ENCODE measurements around the gene TMEM62. TPM values are rescaled to one million over a fixed set of nuclear protein-coding genes. Genes with fewer than 3 reads are reported as not detected.
"Not testable (repeated sequence)": the region's sequence is repeated elsewhere in the genome, so short reads cannot be mapped to it uniquely, and the experiment has no call there.

Gene TMEM62
- total RNA-seq, 2 donors from 2014 or later = 15.7 to 21.4 TPM

DNA sequence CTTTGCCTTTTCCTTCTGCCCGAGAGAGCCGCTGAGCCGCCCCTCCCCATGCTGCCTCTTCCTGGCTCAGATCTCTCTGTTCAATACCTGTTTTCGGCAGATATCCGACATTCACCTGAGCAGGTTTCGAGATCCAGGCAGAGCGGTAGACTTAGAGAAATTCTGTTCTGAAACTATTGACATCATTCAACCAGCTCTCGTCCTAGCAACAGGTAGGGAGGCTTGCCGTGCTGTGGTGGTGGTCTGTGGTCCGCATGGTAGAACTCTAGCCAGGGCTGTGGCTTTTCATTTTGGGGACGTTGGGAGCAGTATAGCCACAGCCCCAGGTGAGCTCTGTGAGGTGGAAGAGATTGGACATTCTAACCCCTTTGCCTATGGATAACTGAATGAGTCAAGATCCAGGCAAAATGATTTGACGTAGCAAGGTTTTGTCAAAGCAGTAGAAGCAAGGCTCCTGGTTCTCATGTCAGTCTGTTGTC, 810 bp downstream of the TMEM62 start:
- ATAC-seq (replicated peaks) = peak; percentile 14
- Mint-ChIP-seq H3K4me3 (peak overlapping the region; percentile 90), H3K4me1 (peaks cover 9% of the 10 kb centered on the region), H3K27ac (peak overlapping the region; percentile 87), H3K9me3 (peaks cover 3% of the 10 kb centered on the region), H3K36me3 (ENCODE audit: low read depth) (peaks cover 38% of the 10 kb centered on the region), H3K27me3 (no peaks in the 10 kb centered on the region)

DNA sequence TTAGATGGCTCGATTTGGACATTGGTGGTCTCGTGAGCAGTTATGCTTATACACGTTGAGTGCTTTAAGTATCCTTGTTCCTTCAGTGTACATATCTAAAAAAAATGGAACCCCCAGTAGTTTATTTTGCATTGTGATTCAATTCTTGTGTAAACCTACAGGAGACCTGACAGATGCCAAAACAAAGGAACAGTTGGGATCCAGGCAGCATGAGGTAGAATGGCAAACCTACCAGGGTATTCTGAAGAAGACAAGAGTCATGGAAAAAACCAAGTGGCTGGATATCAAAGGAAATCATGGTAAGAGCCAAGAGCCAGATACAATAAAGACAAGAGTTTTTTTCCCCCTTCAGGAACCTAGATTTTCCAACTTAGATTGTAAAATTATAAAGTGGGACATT, 2.0 kb downstream of the TMEM62 start:
- Mint-ChIP-seq H3K27ac (no peak overlapping the region), H3K4me1 (peaks cover 9% of the 10 kb centered on the region), H3K27me3 (no peaks in the 10 kb centered on the region), H3K9me3 (no peaks in the 10 kb centered on the region), H3K4me3 (peak overlapping the region; percentile 90), H3K36me3 (ENCODE audit: low read depth) (peaks cover 50% of the 10 kb centered on the region)
- no peak for ATAC-seq (replicated peaks)

DNA sequence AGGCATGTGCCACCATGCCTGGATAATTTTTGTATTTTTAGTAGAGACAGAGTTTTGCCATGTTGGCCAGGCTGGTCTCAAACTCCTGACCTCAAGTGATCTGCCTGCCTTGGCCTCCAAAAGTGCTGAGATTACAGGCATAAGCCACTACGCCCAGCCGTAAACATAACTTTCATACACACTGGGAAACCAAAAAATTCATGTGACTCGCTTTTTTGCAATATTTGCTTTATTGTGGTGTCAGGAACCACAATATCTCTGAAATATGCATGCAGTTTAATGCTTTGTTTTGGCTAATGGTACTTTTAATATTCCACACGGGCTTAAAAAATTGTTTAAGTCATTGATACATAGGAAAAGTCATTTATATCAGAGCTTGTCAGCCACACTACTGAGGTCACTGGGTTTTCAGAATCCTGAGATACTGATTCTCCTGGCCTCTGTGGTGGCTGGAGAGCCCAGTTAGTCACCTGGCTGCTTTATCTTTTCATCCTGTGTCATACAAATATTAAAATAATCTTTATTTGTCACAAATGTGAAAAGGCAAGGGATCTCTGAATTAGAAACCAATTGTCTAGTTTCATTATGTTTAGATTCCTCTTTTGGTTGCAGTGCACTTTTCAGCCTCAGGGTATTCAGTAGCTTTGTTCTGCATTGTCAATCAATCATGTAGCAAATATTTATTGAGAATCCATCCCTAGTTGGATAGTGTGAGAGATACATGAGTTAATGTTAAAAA, 10.0 kb downstream of the TMEM62 start:
- H3K27ac Mint-ChIP-seq = no peak overlapping the region
- no peaks in the 10 kb centered on the region for H3K27me3 Mint-ChIP-seq
- no peak overlapping the region for H3K4me3 Mint-ChIP-seq
- ATAC-seq (replicated peaks) = peak; percentile 52
- peaks cover 64% of the 10 kb centered on the region for H3K36me3 Mint-ChIP-seq (ENCODE audit: low read depth)
- H3K4me1 Mint-ChIP-seq = peaks cover 13% of the 10 kb centered on the region
- H3K9me3 Mint-ChIP-seq = no peaks in the 10 kb centered on the region

DNA sequence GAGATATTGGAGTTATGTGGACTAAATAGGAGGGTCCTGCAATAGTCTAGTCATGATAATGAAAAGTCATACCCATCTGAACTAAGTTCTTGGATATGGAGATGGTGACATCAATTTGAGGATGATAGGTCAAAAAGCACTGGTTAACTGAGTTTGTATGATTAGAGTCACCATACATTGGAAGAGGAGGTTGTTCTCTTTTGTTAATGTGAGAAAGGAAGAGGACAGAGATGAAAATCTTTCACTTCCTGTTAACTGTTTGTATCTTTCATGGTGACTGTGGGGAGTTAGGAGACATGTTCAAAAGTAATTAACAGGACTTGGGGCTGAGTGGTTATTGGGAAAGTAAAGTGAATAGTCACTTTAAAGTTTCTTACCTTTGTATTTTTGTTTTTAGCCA, 11.1 kb downstream of the TMEM62 start:
- ATAC-seq (replicated peaks) = no peak
- Mint-ChIP-seq H3K9me3 (no peaks in the 10 kb centered on the region), H3K4me3 (no peak overlapping the region), H3K4me1 (peaks cover 13% of the 10 kb centered on the region), H3K27me3 (no peaks in the 10 kb centered on the region), H3K27ac (peak overlapping the region; percentile 45), H3K36me3 (ENCODE audit: low read depth) (peaks cover 64% of the 10 kb centered on the region)

DNA sequence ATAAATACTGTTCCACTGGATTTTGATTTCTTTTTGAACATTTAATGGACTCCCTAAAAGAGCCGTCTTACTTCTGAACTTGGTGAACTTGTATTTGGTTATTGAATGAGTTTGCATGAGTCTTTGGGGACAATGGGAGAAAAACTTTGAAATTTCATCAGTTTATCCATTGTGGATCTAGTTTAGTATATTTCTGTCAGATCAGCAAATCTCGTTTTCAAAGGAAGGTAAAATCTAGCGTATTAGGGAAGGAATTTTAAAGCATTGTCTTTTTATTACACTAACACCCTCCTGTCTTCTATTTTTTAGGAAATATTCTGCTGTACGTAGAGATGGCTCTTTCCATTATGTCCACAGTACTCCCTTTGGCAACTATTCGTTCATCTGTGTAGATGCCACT, 12.8 kb downstream of the TMEM62 start:
- Mint-ChIP-seq H3K9me3 (no peaks in the 10 kb centered on the region), H3K36me3 (ENCODE audit: low read depth) (peaks cover 57% of the 10 kb centered on the region), H3K27me3 (no peaks in the 10 kb centered on the region), H3K4me3 (no peak overlapping the region), H3K27ac (no peak overlapping the region), H3K4me1 (peaks cover 13% of the 10 kb centered on the region)
- no peak for ATAC-seq (replicated peaks)

DNA sequence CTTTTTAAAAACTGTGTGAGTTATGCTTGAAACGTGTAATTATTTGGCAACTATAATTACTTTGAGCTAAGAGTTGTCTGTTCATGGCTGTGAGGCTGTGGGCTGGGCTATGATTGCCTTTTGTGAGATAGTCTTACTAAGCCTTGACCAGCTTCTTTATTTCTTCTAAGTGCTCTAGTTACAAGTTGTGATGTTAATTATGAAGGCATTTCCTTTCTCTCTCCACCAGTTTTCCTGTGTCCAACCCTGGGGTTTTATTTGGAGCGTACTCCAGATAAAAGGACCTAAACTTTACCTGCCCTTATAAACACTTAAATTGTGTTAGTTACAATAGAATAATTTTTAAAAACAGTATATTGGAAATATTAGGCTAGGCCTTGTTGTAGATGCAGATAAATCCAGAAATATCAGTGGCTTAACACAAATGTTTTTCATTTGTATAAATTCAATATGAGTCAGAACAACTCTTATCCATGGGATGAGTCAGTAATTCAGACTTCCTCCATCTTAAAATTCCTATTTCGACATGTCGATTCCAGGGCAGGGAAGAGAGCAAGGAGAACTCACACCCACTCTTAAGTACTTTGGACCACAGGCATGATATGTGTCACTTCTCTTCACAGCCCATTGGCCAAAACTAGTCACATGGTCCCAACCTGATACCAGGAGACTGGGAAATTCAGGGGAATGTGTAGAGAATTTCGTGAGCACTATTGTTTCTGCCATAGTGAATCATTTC, 17.0 kb downstream of the TMEM62 start:
- no peaks in the 10 kb centered on the region for H3K27me3 Mint-ChIP-seq
- peaks cover 13% of the 10 kb centered on the region for H3K4me1 Mint-ChIP-seq
- H3K4me3 Mint-ChIP-seq = no peak overlapping the region
- H3K9me3 Mint-ChIP-seq = no peaks in the 10 kb centered on the region
- no peak for ATAC-seq (replicated peaks)
- peaks cover 80% of the 10 kb centered on the region for H3K36me3 Mint-ChIP-seq (ENCODE audit: low read depth)
- no peak overlapping the region for H3K27ac Mint-ChIP-seq

DNA sequence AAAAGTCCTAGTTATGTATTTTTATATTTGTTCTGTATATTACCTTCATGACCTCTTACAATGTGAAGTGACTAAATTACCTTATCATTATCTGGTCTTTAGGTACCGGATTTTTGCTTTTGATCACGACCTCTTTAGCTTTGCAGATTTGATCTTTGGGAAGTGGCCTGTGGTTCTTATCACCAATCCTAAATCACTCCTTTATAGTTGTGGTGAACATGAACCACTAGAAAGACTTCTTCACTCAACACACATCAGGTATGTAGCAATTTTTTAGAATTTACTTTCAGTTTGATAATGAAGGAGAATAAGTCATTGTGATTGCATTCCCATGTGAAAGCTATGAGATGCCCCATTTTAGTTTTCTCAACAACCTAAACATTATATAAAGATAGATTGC, 18.3 kb downstream of the TMEM62 start:
- ATAC-seq (replicated peaks) = peak; percentile 44
- Mint-ChIP-seq H3K27ac (peak overlapping the region; percentile 17), H3K4me3 (peak overlapping the region; percentile 38), H3K9me3 (no peaks in the 10 kb centered on the region), H3K36me3 (ENCODE audit: low read depth) (peaks cover 78% of the 10 kb centered on the region), H3K27me3 (no peaks in the 10 kb centered on the region), H3K4me1 (peaks cover 13% of the 10 kb centered on the region)

DNA sequence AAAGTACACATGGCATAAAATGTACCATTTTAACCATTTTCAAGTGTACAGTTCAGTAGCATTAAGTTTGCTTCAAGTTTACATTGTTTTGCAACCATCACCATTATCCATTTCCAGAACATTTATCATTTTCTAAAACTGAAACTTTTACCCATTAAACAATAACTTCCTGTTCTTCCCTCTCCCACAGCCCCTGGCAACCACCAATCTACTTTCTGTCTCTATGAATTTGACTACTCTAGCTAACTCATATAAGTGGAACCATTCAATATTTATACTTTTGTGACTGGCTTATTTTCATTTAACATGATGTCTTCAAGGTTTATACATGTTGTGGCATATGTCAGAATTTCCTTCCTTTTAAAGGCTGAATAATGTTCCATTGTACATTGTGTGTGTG, 19.9 kb downstream of the TMEM62 start:
- Mint-ChIP-seq H3K4me3 (no peak overlapping the region), H3K36me3 (ENCODE audit: low read depth) (peaks cover 71% of the 10 kb centered on the region)

DNA sequence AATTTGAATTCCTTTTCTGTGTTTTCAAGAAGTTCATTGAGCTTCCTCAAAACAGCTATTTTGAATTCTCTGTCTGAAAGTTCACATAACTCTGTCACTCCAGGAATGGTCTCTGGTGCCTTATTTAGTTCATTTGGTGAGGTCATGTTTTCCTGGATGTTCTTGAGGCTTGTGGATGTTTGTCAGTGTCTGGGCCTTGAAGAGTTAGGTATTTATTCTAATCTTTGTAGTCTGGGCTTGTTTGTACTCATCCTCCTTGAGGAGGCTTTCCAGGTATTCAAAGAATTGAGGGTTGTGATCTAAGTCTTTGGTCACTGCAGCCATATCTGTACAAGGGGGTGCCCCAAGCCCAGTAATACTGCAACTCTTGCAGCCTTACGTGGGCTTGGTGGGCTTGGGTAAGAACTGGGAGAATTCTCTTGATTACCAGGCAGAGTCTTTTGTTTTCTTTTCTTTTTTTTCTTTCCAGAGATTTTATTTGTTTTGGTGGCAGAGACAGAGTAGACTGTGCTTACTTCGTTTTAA, 32.5 kb downstream of the TMEM62 start:
- Mint-ChIP-seq H3K27me3 (no peaks in the 10 kb centered on the region), H3K27ac (peak overlapping the region; percentile 80), H3K4me1 (no peaks in the 10 kb centered on the region)

More for the DNA sequence above, 19.9 kb downstream of the TMEM62 start:
- peak; percentile 40 for ATAC-seq (replicated peaks)
- no peaks in the 10 kb centered on the region for H3K9me3 Mint-ChIP-seq
- H3K27me3 Mint-ChIP-seq = no peaks in the 10 kb centered on the region
- H3K27ac Mint-ChIP-seq = no peak overlapping the region
- peaks cover 13% of the 10 kb centered on the region for H3K4me1 Mint-ChIP-seq

DNA sequence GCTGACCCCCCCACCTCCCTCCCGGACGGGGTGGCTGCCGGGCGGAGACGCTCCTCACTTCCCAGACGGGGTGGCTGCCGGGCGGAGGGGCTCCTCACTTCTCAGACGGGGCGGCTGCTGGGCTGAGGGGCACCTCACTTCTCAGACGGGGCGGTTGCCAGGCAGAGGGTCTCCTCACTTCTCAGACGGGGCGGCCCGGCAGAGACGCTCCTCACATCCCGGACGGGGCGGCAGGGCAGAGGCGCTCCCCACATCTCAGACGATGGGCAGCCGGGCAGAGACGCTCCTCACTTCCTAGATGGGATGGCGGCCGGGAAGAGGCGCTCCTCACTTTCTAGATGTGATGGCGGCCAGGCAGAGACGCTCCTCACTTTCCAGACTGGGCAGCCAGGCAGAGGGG, 33.9 kb downstream of the TMEM62 start:
- not testable (repeated sequence) for H3K9me3 Mint-ChIP-seq; H3K4me3 Mint-ChIP-seq; H3K27ac Mint-ChIP-seq; H3K27me3 Mint-ChIP-seq; H3K4me1 Mint-ChIP-seq; ATAC-seq (replicated peaks)
- peaks cover 64% of the 10 kb centered on the region for H3K36me3 Mint-ChIP-seq (ENCODE audit: low read depth)

More for the DNA sequence above, 32.5 kb downstream of the TMEM62 start:
- H3K9me3 Mint-ChIP-seq = no peaks in the 10 kb centered on the region
- H3K36me3 Mint-ChIP-seq (ENCODE audit: low read depth) = peaks cover 64% of the 10 kb centered on the region
- H3K4me3 Mint-ChIP-seq = no peak overlapping the region
- ATAC-seq (replicated peaks) = no peak

DNA sequence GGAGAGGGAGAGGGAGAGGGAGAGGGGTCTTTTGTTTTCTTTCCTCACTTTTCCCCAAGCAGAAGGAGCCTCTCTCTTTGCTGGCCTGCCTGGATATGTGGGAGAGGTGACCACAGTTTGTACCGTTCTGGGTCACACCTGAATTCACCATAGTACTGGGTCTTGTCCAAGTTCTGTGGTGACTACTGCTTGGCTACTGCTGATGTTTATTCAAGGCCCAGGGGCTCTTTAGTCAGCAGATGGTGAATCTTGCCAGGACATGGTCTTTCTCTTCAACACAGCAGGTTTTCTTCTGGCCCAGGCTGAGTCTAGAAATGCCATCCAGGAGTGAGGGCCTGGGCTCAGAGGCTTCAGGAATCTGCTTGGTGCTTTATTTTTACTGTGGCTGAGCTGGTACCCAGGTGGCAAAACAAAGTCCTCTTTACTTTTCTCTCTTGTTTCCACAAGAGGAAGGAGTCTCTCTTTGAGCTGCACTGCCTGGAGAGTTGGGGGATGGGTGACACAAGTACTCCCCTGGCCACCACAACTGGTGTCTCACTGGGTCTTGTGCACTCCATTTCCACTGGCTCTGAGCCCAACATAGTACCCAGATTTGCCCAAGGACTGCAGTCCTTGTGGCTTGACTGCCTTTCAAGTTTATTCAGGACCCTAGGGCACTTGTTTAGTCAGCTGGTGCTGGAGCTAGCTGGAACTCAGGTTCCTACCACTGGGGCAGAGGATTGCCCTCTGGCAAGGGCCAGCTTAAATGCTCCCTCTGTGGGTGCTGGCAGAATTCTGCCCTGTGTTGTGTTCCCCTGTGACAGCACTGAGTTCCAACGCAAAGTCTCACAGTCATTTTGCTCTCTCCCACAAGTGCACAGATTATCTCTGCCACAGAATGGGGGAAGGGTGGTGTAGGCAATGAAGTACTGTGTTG, 35.1 kb downstream of the TMEM62 start:
- Mint-ChIP-seq H3K27me3 (no peaks in the 10 kb centered on the region), H3K9me3 (no peaks in the 10 kb centered on the region), H3K27ac (no peak overlapping the region), H3K4me3 (no peak overlapping the region), H3K36me3 (ENCODE audit: low read depth) (peaks cover 64% of the 10 kb centered on the region), H3K4me1 (no peaks in the 10 kb centered on the region)
- ATAC-seq (replicated peaks) = no peak

DNA sequence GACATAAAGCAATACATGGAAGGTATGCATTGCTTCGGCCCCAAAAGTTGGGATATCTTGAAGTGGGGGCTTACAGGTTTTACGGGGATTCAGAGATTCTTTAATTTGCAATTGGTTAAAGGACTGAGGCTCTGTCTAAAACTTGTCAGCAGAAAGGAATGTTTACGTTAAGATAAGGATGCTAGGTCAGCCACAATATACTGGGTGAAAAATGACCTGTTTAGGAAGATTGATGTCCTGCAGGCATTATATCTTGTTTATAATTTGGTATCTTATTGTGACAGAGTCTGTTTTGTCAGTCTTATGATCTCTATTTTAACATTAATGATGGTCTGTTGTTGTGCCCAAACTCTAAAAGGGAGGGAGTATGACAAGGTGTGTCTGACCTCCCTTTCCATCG, 36.5 kb downstream of the TMEM62 start:
- peaks cover 65% of the 10 kb centered on the region for H3K36me3 Mint-ChIP-seq (ENCODE audit: low read depth)
- no peak overlapping the region for H3K4me3 Mint-ChIP-seq
- ATAC-seq (replicated peaks) = no peak
- no peaks in the 10 kb centered on the region for H3K4me1 Mint-ChIP-seq
- no peak overlapping the region for H3K27ac Mint-ChIP-seq
- H3K27me3 Mint-ChIP-seq = no peaks in the 10 kb centered on the region
- no peaks in the 10 kb centered on the region for H3K9me3 Mint-ChIP-seq

DNA sequence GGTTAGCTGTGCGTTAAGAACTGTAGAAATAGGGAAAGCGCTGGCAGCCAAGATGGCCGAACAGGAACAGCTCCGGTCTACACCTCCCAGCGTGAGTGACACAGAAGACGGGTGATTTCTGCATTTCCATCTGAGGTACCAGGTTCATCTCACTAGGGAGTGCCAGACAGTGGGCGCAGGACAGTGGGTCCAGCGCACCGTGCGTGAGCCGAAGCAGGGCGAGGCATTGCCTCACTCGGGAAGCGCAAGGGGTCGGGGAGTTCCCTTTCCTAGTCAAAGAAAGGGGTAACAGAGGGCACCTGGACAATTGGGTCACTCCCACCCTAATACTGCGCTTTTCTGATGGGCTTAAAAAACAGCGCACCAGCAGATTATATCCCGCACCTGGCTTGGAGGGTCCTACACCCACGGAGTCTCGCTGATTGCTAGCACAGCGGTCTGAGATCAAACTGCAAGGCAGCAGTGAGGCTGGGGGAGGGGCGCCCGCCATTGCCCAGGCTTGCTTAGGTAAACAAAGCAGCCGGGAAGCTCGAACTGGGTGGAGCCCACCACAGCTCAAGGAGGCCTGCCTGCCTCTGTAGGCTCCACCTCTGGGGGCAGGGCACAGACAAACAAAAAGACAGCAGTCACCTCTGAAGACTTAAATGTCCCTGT, 42.4 kb downstream of the TMEM62 start:
- H3K36me3 Mint-ChIP-seq (ENCODE audit: low read depth) = peaks cover 45% of the 10 kb centered on the region
- H3K27me3 Mint-ChIP-seq; H3K9me3 Mint-ChIP-seq; H3K4me1 Mint-ChIP-seq; H3K4me3 Mint-ChIP-seq; ATAC-seq (replicated peaks); H3K27ac Mint-ChIP-seq: not testable (repeated sequence)

DNA sequence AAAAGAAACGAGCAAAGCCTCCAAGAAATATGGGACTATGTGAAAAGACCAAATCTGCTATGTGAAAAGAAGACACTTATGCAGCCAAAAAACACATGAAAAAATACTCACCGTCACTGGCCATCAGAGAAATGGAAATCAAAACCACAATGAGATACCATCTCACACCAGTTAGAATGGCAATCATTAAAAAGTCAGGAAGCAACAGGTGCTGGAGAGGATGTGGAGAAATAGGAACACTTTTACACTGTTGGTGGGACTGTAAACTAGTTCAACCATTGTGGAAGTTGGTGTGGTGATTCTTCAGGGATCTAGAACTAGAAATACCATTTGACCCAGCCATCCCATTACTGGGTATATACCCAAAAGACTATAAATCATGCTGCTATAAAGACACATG, 43.8 kb downstream of the TMEM62 start:
- ATAC-seq (replicated peaks); H3K4me1 Mint-ChIP-seq; H3K27ac Mint-ChIP-seq; H3K27me3 Mint-ChIP-seq; H3K4me3 Mint-ChIP-seq; H3K9me3 Mint-ChIP-seq: not testable (repeated sequence)
- H3K36me3 Mint-ChIP-seq (ENCODE audit: low read depth) = peaks cover 51% of the 10 kb centered on the region
